ENCODE measurements around the gene GPR161. TPM values are rescaled to one million over a fixed set of nuclear protein-coding genes. Genes with fewer than 3 reads are reported as not detected.

Gene GPR161
- total and polyA plus RNA-seq, 2 donors (not counting 1 experiment from before 2014, with no cell fraction given), result 0.07 to 0.22 TPM

DNA sequence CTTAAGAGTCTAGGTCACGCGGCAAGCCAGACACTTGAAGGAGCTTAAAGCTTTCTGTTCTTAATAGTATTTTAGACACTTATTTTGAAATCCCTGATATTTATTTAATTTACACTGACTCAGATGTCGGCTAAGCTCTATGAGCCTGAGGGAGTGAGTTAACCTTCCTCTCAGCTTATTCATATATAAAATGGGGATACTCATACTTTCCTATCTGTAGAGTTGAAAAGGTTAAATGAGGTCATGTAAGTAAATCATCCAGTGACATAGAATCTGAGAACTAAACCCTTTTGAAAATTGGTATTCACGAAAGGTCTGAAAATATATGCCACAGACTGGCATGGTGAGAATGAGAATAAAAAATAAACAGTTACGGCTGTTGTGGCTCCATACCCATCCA, 1.4 kb upstream of the GPR161 start:
- Histone ChIP-seq H3K9ac (ENCODE audit: low read length) (no peak overlapping the region), H3K4me1 (ENCODE audit: control insufficient read depth in 2 of 2, insufficient read depth in 2 of 2, low read length in 2 of 2) (peaks cover 13 to 17% of the 10 kb centered on the region in 2 donors), H3K79me2 (ENCODE audit: control insufficient read depth, insufficient read depth, low read length) (no peaks in the 10 kb centered on the region), H3K4me2 (replicated peaks; ENCODE audit: low read depth, low read length, poor library complexity, severe bottlenecking) (no peak overlapping the region), H3K27me3 (replicated peaks in 1 of 4; ENCODE audit: control extremely low read depth in 1 of 4, control insufficient read depth in 3 of 4, insufficient read depth in 4 of 4, low read length in 3 of 4) (peaks cover 2 to 36% (median 24%) of the 10 kb centered on the region in 4 experiments), H3K36me3 (replicated peaks in 1 of 2; ENCODE audit: control extremely low read depth in 1 of 2, control insufficient read depth in 1 of 2, extremely low read depth in 1 of 2, insufficient read depth in 2 of 2, low read length in 1 of 2) (no peaks in the 10 kb centered on the region), H4K20me1 (ENCODE audit: control insufficient read depth, insufficient read depth, low read length, poor library complexity, severe bottlenecking) (no peaks in the 10 kb centered on the region), H2AFZ (ENCODE audit: insufficient read depth, low read depth, low read length, poor library complexity, severe bottlenecking) (no peak overlapping the region), H3K27ac (ENCODE audit: low read length in 2 of 2) (no peak overlapping the region), H3K9me3 (ENCODE audit: control extremely low read depth in 1 of 3, control insufficient read depth in 2 of 3, insufficient read depth in 1 of 3, low read length in 2 of 3) (peaks cover 0 to 10% (median 0%) of the 10 kb centered on the region in 3 donors), H3K4me3 (ENCODE audit: control extremely low read depth in 1 of 5, extremely low read depth in 1 of 5, insufficient read depth in 1 of 5, low read depth in 2 of 5, low read length in 4 of 5) (no peak overlapping the region)
- H3K4me1 Mint-ChIP-seq, result peaks cover 20% of the 10 kb centered on the region
- intact Hi-C loops (cut with micrococcal nuclease), result no loop called here
- CTCF ChIA-PET, result no interaction called here
- H3K27ac Mint-ChIP-seq, result no peak overlapping the region
- POLR2A ChIA-PET, result no interaction called here
- H3K4me3 Mint-ChIP-seq, result peak overlapping the region; percentile 95
- no CpG with 5 or more reads among the region's 5 CpGs for WGBS (ENCODE audit: insufficient coverage)
- no peak for DNase-seq
- peaks cover 32% of the 10 kb centered on the region for H3K27me3 Mint-ChIP-seq
- no peaks in the 10 kb centered on the region for H3K9me3 Mint-ChIP-seq (ENCODE audit: insufficient read depth)
- no peak for ATAC-seq (ENCODE audit: low read depth)
- TF ChIP-seq, protein P1, sequence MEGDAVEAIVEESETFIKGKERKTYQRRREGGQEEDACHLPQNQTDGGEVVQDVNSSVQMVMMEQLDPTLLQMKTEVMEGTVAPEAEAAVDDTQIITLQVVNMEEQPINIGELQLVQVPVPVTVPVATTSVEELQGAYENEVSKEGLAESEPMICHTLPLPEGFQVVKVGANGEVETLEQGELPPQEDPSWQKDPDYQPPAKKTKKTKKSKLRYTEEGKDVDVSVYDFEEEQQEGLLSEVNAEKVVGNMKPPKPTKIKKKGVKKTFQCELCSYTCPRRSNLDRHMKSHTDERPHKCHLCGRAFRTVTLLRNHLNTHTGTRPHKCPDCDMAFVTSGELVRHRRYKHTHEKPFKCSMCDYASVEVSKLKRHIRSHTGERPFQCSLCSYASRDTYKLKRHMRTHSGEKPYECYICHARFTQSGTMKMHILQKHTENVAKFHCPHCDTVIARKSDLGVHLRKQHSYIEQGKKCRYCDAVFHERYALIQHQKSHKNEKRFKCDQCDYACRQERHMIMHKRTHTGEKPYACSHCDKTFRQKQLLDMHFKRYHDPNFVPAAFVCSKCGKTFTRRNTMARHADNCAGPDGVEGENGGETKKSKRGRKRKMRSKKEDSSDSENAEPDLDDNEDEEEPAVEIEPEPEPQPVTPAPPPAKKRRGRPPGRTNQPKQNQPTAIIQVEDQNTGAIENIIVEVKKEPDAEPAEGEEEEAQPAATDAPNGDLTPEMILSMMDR (IDR thresholded peaks at IDR 0.05), result no peak

DNA sequence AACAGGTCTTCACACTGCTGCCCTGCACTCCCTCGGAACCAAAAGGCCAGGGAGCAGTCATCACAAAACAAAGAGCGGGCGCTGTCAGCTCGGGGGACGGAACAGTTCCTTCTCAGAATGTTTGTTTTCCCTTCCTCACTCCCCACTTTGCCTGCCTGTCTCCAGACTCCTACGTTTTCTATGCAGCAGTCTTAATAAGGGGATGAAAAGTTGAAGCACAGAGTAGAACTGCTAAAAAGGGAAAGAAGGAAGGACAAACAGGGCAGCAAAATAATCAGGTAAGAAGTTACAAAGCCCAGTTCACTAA, 738 bp upstream of the GPR161 start:
- Mint-ChIP-seq H3K9me3 (ENCODE audit: insufficient read depth) (no peaks in the 10 kb centered on the region), H3K27me3 (peaks cover 35% of the 10 kb centered on the region), H3K4me3 (peak overlapping the region; percentile 95), H3K4me1 (peaks cover 20% of the 10 kb centered on the region), H3K27ac (peak overlapping the region; percentile 33)
- Histone ChIP-seq H2AFZ (ENCODE audit: insufficient read depth, low read depth, low read length, poor library complexity, severe bottlenecking) (peak overlapping the region; percentile 86), H3K4me3 (ENCODE audit: control extremely low read depth in 1 of 5, extremely low read depth in 1 of 5, insufficient read depth in 1 of 5, low read depth in 2 of 5, low read length in 4 of 5) (peak overlapping the region in 4 of 5 experiments; percentile 42 to 72 (median 62)), H3K27ac (ENCODE audit: low read length in 2 of 2) (no peak overlapping the region), H3K79me2 (ENCODE audit: control insufficient read depth, insufficient read depth, low read length) (no peaks in the 10 kb centered on the region), H3K9ac (ENCODE audit: low read length) (peak overlapping the region; percentile 72), H3K4me2 (replicated peaks; ENCODE audit: low read depth, low read length, poor library complexity, severe bottlenecking) (peak overlapping the region; percentile 100), H3K9me3 (ENCODE audit: control extremely low read depth in 1 of 3, control insufficient read depth in 2 of 3, insufficient read depth in 1 of 3, low read length in 2 of 3) (peaks cover 0 to 10% (median 0%) of the 10 kb centered on the region in 3 donors), H3K27me3 (replicated peaks in 1 of 4; ENCODE audit: control extremely low read depth in 1 of 4, control insufficient read depth in 3 of 4, insufficient read depth in 4 of 4, low read length in 3 of 4) (peaks cover 2 to 36% (median 26%) of the 10 kb centered on the region in 4 experiments), H3K4me1 (ENCODE audit: control insufficient read depth in 2 of 2, insufficient read depth in 2 of 2, low read length in 2 of 2) (peaks cover 13 to 17% of the 10 kb centered on the region in 2 donors), H3K36me3 (replicated peaks in 1 of 2; ENCODE audit: control extremely low read depth in 1 of 2, control insufficient read depth in 1 of 2, extremely low read depth in 1 of 2, insufficient read depth in 2 of 2, low read length in 1 of 2) (no peaks in the 10 kb centered on the region), H4K20me1 (ENCODE audit: control insufficient read depth, insufficient read depth, low read length, poor library complexity, severe bottlenecking) (no peaks in the 10 kb centered on the region)
- ChIA-PET POLR2A (no interaction called here), CTCF (no interaction called here)
- 0% methylated on average over 1 of the region's 6 CpGs for WGBS (ENCODE audit: insufficient coverage)
- intact Hi-C loops (cut with micrococcal nuclease), result loop anchor here (2.0 kb wide), 1 partner anchor 41 kb away; the partner anchor contains the start of gene TIPRL
- TF ChIP-seq, protein P1 (IDR thresholded peaks at IDR 0.05), result no peak
- TF ChIP-seq EZH2 (IDR thresholded peaks at IDR 0.05; ENCODE audit: borderline replicate concordance, insufficient read depth, low read depth, low read length, poor library complexity, severe bottlenecking), result no peak
- DNase-seq (no peak), ATAC-seq (ENCODE audit: low read depth) (no peak)
